Endometrial microvascular endothelial cells (primary cell): ENCODE data around the gene UROC1. TPM values are rescaled to one million over a fixed set of nuclear protein-coding genes. Genes with fewer than 3 reads are reported as not detected.

ENCODE experiments used
- in situ Hi-C: cut with HindIII; loops from 2 replicates; pipeline ENCODE4 v1.10.0; 2017; ENCODE audit warnings: low sequenced_read_pairs, low pct_unique_long_range_greater_than_20kb; ENCODE audit errors: inconsistent ontology term
- total RNA-seq: library from RNA; depleted of rRNA; stranded (reverse); fragments of >200 nt; gene quantifications from one replicate; pipeline ENCODE4 v1.2.3, GENCODE V29; 2015; ENCODE audit errors: inconsistent ontology term

The UROC1 gene
- total RNA-seq, 1 donor from 2014 or later = not detected

GRCh38 chr3:126521122-126521891, 3.7 kb upstream of the UROC1 start:
- in situ Hi-C loops = no loop called here

- in situ Hi-C loops = no loop called here
These were observed 2.2 kb upstream of the UROC1 start for GRCh38 chr3:126519506-126520455.

- in situ Hi-C loops = no loop called here
These were observed 1.2 kb upstream of the UROC1 start for GRCh38 chr3:126518779-126519177.

- in situ Hi-C loops = no loop called here
These were observed 609 bp upstream of the UROC1 start for GRCh38 chr3:126517986-126518778.

- in situ Hi-C loops = no loop called here
These were observed 660 bp downstream of the UROC1 start for GRCh38 chr3:126516936-126517290.

GRCh38 chr3:126516152-126516935, 1.2 kb downstream of the UROC1 start:
- in situ Hi-C loops = no loop called here

GRCh38 chr3:126515066-126515706, 2.4 kb downstream of the UROC1 start:
- in situ Hi-C loops = no loop called here

GRCh38 chr3:126514161-126514560, 3.4 kb downstream of the UROC1 start:
- in situ Hi-C loops = no loop called here

GRCh38 chr3:126512916-126513650, 4.5 kb downstream of the UROC1 start:
- in situ Hi-C loops = no loop called here

GRCh38 chr3:126512026-126512425, 5.5 kb downstream of the UROC1 start:
- in situ Hi-C loops = no loop called here

- in situ Hi-C loops = no loop called here
These were observed 6.3 kb downstream of the UROC1 start for GRCh38 chr3:126511291-126511690.

- in situ Hi-C loops = no loop called here
These were observed 7.2 kb downstream of the UROC1 start for GRCh38 chr3:126510308-126510910.

- in situ Hi-C loops = no loop called here
These were observed 7.8 kb downstream of the UROC1 start for GRCh38 chr3:126509597-126510307.

- in situ Hi-C loops = no loop called here
These were observed 9.0 kb downstream of the UROC1 start for GRCh38 chr3:126508564-126508964.

GRCh38 chr3:126507886-126508285, 9.7 kb downstream of the UROC1 start:
- in situ Hi-C loops = no loop called here

GRCh38 chr3:126503701-126504100, 13.9 kb downstream of the UROC1 start:
- in situ Hi-C loops = no loop called here
